Chondrocyte (in vitro differentiated cells): ENCODE results near the gene SFSWAP. TPM values are rescaled to one million over a fixed set of nuclear protein-coding genes. Genes with fewer than 3 reads are reported as not detected.
A peak's percentile ranks its signal among the peaks of the same experiment; 100 is the strongest.
"Not testable (repeated sequence)": the region's sequence is repeated elsewhere in the genome, so short reads cannot be mapped to it uniquely, and the experiment has no call there.

Source experiments
- DNase-seq: peaks from one replicate; pipeline ENCODE4 v3.0.0; 2021; ENCODE audit warnings: mixed read lengths, low spot score
- H3K27ac Mint-ChIP-seq: one replicate; pipeline ENCODE4 v1.8.0; 2021; ENCODE audit warnings: mild to moderate bottlenecking, moderate library complexity, mixed read lengths; ENCODE audit not compliant: unreplicated experiment
- H3K27me3 Mint-ChIP-seq: 2 replicates; pipeline ENCODE4 v1.8.0; 2021; ENCODE audit warnings: low read depth, mixed read lengths
- H3K36me3 Mint-ChIP-seq: 2 replicates; pipeline ENCODE4 v1.8.0; 2021; ENCODE audit warnings: low read depth, mixed read lengths
- H3K4me1 Mint-ChIP-seq: 2 replicates; pipeline ENCODE4 v1.8.0; 2021; ENCODE audit warnings: low read depth, mild to moderate bottlenecking, mixed read lengths
- H3K4me3 Mint-ChIP-seq: one replicate; pipeline ENCODE4 v1.8.0; 2021; ENCODE audit warnings: mild to moderate bottlenecking, moderate library complexity, mixed read lengths; ENCODE audit not compliant: unreplicated experiment
- H3K9me3 Mint-ChIP-seq: 2 replicates; pipeline ENCODE4 v1.8.0; 2021; ENCODE audit warnings: low read depth, mixed read lengths
- total RNA-seq: library from RNA; stranded (reverse); gene quantifications from 3 replicates; pipeline ENCODE4 v1.2.1, GENCODE V29; 2021
- TF ChIP-seq, protein P1 (sequence below): fragments of 200-600 bp; sonication (generic); IDR thresholded peaks from 2 replicates; pipeline ENCODE4 v1.5.0; 2021; ENCODE audit warnings: antibody characterized with exemption, mild to moderate bottlenecking, moderate library complexity

SFSWAP gene
- total RNA-seq, 1 donor from 2014 or later, result 33.0 TPM

GRCh38 chr12:131737150-131737827 is 26.4 kb downstream of the SFSWAP start:
- no peaks in the 10 kb centered on the region for H3K9me3 Mint-ChIP-seq
- no peak overlapping the region for H3K4me3 Mint-ChIP-seq
- H3K27ac Mint-ChIP-seq, result peak overlapping the region; percentile 80
- TF ChIP-seq, protein P1, sequence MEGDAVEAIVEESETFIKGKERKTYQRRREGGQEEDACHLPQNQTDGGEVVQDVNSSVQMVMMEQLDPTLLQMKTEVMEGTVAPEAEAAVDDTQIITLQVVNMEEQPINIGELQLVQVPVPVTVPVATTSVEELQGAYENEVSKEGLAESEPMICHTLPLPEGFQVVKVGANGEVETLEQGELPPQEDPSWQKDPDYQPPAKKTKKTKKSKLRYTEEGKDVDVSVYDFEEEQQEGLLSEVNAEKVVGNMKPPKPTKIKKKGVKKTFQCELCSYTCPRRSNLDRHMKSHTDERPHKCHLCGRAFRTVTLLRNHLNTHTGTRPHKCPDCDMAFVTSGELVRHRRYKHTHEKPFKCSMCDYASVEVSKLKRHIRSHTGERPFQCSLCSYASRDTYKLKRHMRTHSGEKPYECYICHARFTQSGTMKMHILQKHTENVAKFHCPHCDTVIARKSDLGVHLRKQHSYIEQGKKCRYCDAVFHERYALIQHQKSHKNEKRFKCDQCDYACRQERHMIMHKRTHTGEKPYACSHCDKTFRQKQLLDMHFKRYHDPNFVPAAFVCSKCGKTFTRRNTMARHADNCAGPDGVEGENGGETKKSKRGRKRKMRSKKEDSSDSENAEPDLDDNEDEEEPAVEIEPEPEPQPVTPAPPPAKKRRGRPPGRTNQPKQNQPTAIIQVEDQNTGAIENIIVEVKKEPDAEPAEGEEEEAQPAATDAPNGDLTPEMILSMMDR, result no peak
- peaks cover 29% of the 10 kb centered on the region for H3K36me3 Mint-ChIP-seq
- peaks cover 16% of the 10 kb centered on the region for H3K4me1 Mint-ChIP-seq
- no peaks in the 10 kb centered on the region for H3K27me3 Mint-ChIP-seq
- no peak for DNase-seq

DNA sequence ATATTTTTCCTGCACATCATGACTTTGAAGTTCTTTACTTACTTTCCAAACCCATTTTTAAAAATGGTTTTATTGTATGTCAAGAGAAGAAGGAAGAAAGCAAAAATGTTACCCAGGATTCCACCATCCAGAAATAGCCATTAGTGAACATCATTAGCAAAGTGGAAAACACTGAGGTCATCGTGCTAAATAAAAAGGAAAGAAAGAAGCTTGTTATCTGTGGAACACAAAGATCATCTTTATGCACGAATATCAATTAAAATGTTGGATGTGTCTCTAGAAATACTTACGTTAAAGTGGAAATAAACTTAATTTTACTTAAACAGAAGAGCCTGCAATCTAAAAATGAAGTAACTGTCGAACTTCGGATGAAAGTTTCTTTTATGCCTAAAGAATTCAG is 27.3 kb downstream of the SFSWAP start:
- Mint-ChIP-seq H3K4me1 (peaks cover 16% of the 10 kb centered on the region), H3K4me3 (no peak overlapping the region), H3K27me3 (no peaks in the 10 kb centered on the region), H3K9me3 (no peaks in the 10 kb centered on the region), H3K27ac (peak overlapping the region; percentile 53), H3K36me3 (peaks cover 30% of the 10 kb centered on the region)
- TF ChIP-seq, protein P1, result no peak
- DNase-seq, result no peak

DNA sequence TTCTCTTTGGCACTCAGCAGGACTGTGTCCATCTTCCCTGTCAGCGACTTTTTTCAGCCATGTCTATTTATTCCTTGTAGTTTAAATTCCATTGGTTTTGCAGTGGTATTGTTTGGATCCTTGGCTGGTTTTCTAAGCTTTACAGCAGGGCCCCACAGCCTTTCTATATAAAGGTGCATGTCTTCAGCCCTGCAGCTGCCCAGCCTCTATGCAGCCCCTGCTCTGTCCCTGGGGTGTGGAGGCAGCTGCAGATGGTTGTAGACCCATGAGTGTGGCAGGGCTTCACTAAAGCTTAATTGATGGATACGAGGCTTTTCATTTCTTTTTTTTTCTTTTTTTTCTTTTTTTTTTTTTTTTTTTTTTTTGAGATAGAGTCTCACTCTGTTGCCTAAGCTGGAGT is 29.7 kb downstream of the SFSWAP start:
- Mint-ChIP-seq H3K4me3 (no peak overlapping the region), H3K36me3 (peaks cover 37% of the 10 kb centered on the region)

GRCh38 chr12:131742761-131743160 is 31.9 kb downstream of the SFSWAP start:
- not testable (repeated sequence) for H3K9me3 Mint-ChIP-seq, H3K27me3 Mint-ChIP-seq, DNase-seq, H3K4me3 Mint-ChIP-seq, H3K27ac Mint-ChIP-seq, H3K4me1 Mint-ChIP-seq
- peaks cover 48% of the 10 kb centered on the region for H3K36me3 Mint-ChIP-seq

More for the DNA sequence above, 29.7 kb downstream of the SFSWAP start:
- no peak for DNase-seq
- no peak overlapping the region for H3K27ac Mint-ChIP-seq
- H3K9me3 Mint-ChIP-seq, result peaks cover 3% of the 10 kb centered on the region
- peaks cover 16% of the 10 kb centered on the region for H3K4me1 Mint-ChIP-seq
- no peaks in the 10 kb centered on the region for H3K27me3 Mint-ChIP-seq
- TF ChIP-seq, protein P1, result no peak

DNA sequence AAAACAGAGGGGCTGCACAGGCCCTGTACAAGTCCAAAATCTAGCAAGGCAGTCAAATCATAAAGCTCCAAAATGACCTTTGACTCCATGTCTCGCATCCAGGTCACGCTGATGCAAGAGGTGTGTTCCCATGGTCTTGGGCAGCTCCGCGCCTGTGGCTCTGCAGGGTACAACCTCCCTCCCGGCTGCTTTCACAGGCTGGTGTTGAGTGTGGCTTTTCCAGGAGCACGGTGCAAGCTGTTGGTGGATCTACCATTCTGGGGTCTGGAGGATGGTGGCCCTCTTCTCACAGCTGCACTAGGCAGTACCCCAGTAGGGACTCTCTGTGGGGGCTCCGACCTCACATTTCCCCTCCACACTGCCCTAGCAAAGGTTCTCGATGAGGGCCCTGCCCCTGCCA is 32.5 kb downstream of the SFSWAP start:
- not testable (repeated sequence) for H3K9me3 Mint-ChIP-seq, H3K27me3 Mint-ChIP-seq, H3K4me1 Mint-ChIP-seq, H3K27ac Mint-ChIP-seq, DNase-seq, H3K4me3 Mint-ChIP-seq
- H3K36me3 Mint-ChIP-seq, result peaks cover 47% of the 10 kb centered on the region

- DNase-seq, H3K9me3 Mint-ChIP-seq, H3K4me3 Mint-ChIP-seq, H3K27ac Mint-ChIP-seq, H3K4me1 Mint-ChIP-seq, H3K27me3 Mint-ChIP-seq: not testable (repeated sequence)
- peaks cover 47% of the 10 kb centered on the region for H3K36me3 Mint-ChIP-seq
Observed at GRCh38 chr12:131743880-131744279, 33.0 kb downstream of the SFSWAP start.

GRCh38 chr12:131744675-131745074 is 33.8 kb downstream of the SFSWAP start:
- H3K27me3 Mint-ChIP-seq, H3K4me3 Mint-ChIP-seq, H3K4me1 Mint-ChIP-seq, H3K9me3 Mint-ChIP-seq, H3K27ac Mint-ChIP-seq, DNase-seq: not testable (repeated sequence)
- peaks cover 47% of the 10 kb centered on the region for H3K36me3 Mint-ChIP-seq
